ENCODE data around the gene PPM1J. TPM values are rescaled to one million over a fixed set of nuclear protein-coding genes. Genes with fewer than 3 reads are reported as not detected.

The PPM1J gene
- total and polyA plus RNA-seq, 2 experiments from 2014 or later = 0.54 to 1.5 TPM

- in situ Hi-C loops (cut with MboI) = no loop called here
- WGBS, 2 experiments (ENCODE audit: low coverage in 1 of 2, low lambda C conversion rate in 2 of 2, missing lambda C conversion rate in 2 of 2) = 78 to 90% methylated on average over 3 of the region's 3 CpGs
- DNase-seq = no peak
- Histone ChIP-seq H3K4me2 (ENCODE audit: unreplicated experiment) (no peak overlapping the region), H3K27me3 (replicated peaks; ENCODE audit: insufficient read depth) (no peaks in the 10 kb centered on the region), H3K4me3 (no peak overlapping the region), H3K36me3 (ENCODE audit: low read depth) (peaks cover 76% of the 10 kb centered on the region), H3K9me3 (ENCODE audit: low read depth) (no peaks in the 10 kb centered on the region), H3F3A (ENCODE audit: insufficient read depth) (peaks cover 24% of the 10 kb centered on the region), H3K79me2 (ENCODE audit: insufficient read depth) (peaks cover 25% of the 10 kb centered on the region), H2AFZ (no peak overlapping the region), H4K20me1 (ENCODE audit: insufficient read depth) (no peaks in the 10 kb centered on the region), H3K27ac (no peak overlapping the region), H3K4me1 (ENCODE audit: insufficient read depth) (no peaks in the 10 kb centered on the region), H3K9ac (no peak overlapping the region), H3K9me2 (ENCODE audit: insufficient read depth) (no peaks in the 10 kb centered on the region)
- TF ChIP-seq EZH2 (IDR thresholded peaks at IDR 0.05; ENCODE audit: insufficient read depth, poor library complexity, severe bottlenecking) (no peak), EZH2phosphoT487 (IDR thresholded peaks at IDR 0.05; ENCODE audit: insufficient read depth, low read depth) (no peak)
These were observed 49.3 kb downstream of the PPM1J start for GRCh38 chr1:112665857-112666256.

Other genes with a start within 250 kb of the PPM1J start
- gene WNT2B, start 206.4 kb downstream of the PPM1J start, total RNA-seq (2014; rRNA removed; shearing (Covaris generic)) = 0.13 and 2.1 TPM in 2 replicates
- 0.43 and 0.61 TPM in 2 replicates for gene WNT2B, start 206.4 kb downstream of the PPM1J start, polyA plus RNA-seq (2016; fragmentation: Nextera tagmentation; extraction: Ambion mirVana)
- 10.5 and 13.9 TPM in 2 replicates for gene ST7L, start 96.2 kb downstream of the PPM1J start, total RNA-seq (2014; rRNA removed; shearing (Covaris generic))
- gene ST7L, start 96.2 kb downstream of the PPM1J start, polyA plus RNA-seq (2016; fragmentation: Nextera tagmentation; extraction: Ambion mirVana) = 21.0 TPM in 2 replicates
- 266 and 273 TPM in 2 replicates for gene CAPZA1, start 95.5 kb downstream of the PPM1J start, total RNA-seq (2014; rRNA removed; shearing (Covaris generic))
- gene CAPZA1, start 95.5 kb downstream of the PPM1J start, polyA plus RNA-seq (2016; fragmentation: Nextera tagmentation; extraction: Ambion mirVana) = 279 and 286 TPM in 2 replicates
- 16.5 and 24.9 TPM in 2 replicates for gene MOV10, start 40.7 kb downstream of the PPM1J start, total RNA-seq (2014; rRNA removed; shearing (Covaris generic))
- gene MOV10, start 40.7 kb downstream of the PPM1J start, polyA plus RNA-seq (2016; fragmentation: Nextera tagmentation; extraction: Ambion mirVana) = 29.1 and 31.1 TPM in 2 replicates
- gene RHOC, start 8.2 kb downstream of the PPM1J start, total RNA-seq (2014; rRNA removed; shearing (Covaris generic)) = 486 and 625 TPM in 2 replicates
- gene RHOC, start 8.2 kb downstream of the PPM1J start, polyA plus RNA-seq (2016; fragmentation: Nextera tagmentation; extraction: Ambion mirVana) = 711 and 762 TPM in 2 replicates
- 153 and 178 TPM in 2 replicates for gene SLC16A1, start 240.9 kb upstream of the PPM1J start, total RNA-seq (2014; rRNA removed; shearing (Covaris generic))
- gene SLC16A1, start 240.9 kb upstream of the PPM1J start, polyA plus RNA-seq (2016; fragmentation: Nextera tagmentation; extraction: Ambion mirVana) = 97.5 and 99.9 TPM in 2 replicates